Epidermal melanocyte (primary cell): ENCODE results near the gene FSTL4.

ENCODE experiments used
- DNase-seq: peaks from one replicate; pipeline ENCODE4 v3.0.0; 2011; ENCODE audit warnings: low spot score; ENCODE audit not compliant: insufficient read length

FSTL4 gene

DNA sequence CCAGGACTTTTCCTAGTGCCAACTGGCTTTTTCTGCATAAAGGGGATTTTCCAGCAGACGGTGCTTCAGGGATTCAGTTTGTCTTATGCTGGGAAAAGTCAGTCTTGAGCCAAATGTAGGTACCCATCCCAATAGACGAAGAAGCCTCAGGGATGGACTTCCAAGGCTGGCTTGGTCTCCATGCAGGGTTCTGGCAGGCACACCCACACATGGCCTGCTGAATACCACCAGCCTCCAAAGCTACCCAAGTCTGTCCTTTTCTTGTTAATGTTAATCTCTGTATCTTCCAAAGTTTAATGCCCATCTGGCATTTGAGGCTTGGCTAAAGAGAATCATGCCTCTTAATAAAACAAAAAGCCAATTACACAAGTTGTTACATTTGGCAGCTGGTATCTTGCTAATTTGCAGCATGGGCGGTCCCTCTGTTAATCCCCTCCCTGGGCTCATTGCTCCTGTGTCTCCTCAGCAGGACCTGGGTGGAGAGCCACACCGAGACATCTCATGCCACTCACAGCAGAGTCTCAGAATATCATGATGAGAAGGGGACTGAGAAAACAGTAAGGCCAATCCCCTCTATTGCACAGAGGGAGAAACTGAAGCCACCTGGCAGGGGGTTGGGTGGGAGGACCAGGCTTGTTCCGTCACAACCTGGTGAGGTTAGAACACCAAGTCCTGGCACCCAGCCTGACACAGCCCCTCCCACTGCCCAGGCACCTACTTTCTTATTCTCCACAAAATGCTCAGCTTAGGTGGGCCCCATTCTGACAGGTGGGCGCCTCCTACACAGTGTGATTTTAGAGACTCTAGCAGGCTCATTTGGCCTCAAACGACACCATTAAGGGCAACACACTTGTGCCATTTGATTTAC lies 243.2 kb downstream of the FSTL4 start:
- no peak for DNase-seq

DNA sequence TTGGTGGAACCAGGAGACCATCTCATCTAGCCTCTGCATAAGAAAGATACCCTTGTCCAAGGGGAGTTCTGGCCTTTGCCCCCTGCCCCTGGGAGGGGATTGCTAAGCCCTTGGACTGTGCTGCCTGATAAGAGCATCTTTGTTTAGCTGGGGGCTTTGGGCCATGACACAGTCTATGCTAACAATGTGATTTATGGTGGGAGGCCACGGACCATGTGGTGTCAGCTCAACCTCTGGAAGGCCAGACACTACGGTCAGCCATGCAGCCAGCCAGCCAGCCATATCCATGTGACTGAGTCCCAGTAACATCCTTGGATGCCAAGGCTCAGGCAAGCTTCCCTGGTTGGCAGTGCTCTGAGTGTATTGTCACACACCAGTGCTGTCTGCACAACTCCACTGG lies 244.4 kb downstream of the FSTL4 start:
- no peak for DNase-seq

DNA sequence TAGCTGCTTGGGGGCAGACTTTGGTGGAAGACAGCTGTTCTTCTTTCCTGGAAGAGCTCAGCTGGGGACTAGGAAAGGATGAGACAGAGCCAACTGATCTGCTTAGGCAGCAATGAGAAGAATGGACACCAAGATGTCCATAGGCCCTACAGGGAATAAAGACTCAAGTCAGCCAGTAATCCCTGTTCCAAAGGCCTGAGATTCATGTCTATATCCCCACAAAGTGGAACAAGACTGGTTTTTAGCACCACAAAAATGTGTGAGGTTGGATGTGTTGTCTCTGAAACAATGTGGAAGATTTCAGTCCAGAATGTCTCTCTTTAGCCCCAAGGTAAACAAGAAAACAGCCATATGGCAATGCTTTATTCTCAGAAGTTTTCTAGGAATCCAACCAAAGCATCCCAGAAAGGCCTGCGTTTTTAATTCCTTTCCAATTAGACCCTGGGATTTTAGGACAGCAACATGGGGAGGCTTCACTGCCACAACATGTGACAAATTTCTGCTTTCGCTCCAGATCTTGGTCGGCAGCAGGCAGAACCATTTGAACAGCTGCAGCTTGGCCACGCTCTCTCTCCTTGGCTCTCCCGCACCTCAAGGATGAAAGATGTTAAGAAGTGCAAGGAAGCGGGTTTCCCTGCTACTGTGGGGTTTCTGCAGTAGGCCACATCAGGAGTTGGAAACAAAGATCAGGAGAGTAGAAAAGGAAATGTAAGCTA lies 245.1 kb downstream of the FSTL4 start:
- DNase-seq, result no peak

DNA sequence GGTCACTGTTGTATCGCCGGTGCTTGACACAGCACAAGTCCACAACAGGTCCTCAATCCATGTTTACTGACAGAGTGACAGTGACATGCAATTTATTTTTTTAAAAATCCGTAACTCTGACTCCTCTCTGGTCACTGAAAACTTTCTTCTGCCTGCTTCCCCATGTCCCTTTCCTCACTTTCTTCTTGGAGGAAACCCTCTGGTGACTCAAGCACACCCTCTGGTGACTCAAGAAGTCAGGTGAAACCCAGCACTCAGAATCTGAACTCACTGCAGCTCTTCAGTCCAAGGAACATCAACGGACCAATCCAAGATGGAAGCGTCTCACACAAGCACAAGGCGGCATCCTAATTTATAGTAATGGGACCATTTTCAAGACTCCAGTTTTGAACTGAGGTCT lies 245.9 kb downstream of the FSTL4 start:
- no peak for DNase-seq

DNA sequence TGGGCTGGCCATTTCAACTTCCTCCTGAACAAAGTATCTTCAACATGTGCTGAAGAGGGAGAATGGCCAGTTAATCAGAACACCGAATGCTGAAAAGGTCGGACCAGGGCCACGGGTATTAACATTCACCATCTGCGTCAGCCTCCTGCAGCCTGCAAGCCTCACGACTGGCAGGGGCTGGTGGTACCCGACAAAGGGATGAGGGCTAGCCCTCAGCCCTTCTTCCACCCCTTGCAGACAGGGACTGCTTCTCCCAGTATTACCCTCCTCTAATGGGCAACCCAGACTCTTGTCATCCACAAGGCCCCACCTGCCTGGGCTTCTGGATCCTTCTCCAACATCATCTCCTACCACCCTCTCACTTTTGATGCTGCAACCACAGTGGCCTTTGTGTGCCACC lies 246.6 kb downstream of the FSTL4 start:
- DNase-seq, result no peak

DNA sequence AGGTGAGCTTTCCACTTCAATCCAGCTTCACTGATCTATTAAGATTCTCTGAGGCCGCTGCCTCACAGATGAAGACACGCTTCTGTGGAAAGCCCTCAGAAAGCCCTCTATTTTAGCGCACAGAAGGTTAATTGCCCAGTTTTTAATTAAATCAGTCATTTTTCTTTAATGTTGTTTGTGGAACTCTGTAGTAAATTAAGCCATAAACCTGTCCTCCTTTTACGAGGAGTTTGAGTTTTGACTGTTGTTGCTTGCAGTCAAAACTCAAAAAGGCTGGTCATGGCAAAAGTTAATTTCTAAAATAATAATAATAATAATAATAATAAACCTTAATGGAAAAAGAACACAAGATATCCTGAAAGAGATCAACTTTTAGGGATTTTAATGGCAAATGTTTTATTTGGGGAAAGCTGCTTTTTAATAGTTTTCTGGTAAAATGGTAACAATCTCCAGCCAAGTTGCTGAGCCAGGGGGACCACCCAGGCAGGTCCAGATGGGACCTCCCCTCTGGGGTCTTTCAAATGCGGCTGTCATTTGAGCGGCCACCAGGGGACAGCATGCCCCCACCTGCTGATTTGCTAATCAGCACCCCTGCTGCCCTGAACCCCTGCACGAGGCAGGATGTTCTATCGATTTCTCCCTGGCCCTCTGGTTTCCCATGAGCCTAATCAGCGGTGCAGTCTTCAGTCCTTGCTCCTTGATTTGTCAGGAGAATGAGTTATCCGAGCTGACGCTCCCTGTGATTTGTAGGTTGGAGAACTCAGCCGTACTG lies 247.2 kb downstream of the FSTL4 start:
- no peak for DNase-seq

DNA sequence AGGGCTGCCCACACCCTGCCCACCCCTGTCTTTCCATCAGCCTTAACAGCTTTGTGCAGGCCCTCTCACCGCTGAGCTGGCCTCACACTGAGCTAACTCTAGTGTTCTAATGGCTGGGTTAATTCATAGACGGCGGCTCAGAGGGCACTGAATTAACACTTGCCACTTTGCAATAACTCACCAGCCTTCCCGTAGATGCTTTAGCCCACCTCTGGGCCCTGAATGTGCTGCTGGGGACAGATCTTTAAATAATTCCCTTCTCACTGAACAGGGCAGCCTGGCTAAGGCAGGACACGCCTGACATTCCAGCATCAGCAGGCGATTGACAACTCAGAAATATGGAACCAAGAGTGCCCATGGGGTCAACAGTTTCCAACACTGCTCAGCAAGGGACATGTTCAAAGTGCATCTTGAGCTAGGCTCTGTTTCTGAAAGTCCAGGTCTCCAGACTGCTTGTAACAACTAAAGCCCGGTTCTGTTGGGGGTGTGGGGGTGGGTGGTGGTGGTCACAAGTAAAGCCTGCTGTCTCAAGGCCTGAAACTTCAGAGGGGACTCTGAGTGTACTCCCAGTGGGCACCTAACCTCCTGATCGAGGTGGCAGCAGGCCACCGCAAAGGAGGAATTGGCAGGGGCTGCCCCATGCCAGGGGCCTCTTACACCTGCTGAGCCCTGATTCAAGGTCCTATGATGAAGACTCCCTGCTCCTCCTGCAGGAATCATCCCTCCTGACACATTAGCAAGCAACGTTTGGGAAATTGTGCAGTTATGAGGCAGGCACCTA lies 248.3 kb downstream of the FSTL4 start:
- DNase-seq, result no peak

DNA sequence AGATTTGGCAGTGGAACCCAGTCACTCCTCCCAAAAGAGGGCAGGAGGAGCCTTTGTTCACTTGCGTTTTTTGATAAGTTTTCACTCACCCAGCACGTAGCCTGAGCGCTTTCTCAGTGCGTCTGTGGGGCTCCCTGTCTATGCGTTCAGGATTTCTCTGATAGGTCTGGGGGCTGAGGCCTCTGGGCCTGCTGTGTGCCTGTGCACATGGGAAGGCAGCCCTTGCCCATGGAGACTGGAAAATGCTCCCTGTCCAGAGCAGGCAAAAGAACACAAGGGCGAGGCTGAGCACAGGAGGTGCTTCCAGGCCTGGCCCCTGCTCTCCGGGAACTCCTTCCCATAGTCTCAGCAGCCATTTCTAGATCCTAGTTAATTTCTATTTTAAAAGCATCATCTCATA lies 249.9 kb downstream of the FSTL4 start:
- no peak for DNase-seq

DNA sequence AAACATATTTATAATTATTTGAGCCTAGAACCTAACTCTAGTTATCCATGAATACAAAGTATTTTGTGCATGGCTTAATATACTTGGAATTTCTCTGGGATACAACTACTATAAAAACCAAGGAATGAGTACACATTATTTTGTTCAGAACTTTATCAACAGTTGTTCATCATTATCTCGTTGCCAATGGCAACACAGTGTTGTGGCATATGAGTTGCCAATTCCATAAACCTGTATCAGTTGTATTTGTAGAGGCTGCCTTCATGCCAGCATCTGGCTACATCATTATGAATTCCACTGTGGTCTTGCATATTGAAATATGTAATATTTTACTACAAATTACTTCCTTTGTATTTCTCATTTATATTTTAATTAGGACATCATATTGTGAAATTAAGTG lies 250.4 kb downstream of the FSTL4 start:
- no peak for DNase-seq

DNA sequence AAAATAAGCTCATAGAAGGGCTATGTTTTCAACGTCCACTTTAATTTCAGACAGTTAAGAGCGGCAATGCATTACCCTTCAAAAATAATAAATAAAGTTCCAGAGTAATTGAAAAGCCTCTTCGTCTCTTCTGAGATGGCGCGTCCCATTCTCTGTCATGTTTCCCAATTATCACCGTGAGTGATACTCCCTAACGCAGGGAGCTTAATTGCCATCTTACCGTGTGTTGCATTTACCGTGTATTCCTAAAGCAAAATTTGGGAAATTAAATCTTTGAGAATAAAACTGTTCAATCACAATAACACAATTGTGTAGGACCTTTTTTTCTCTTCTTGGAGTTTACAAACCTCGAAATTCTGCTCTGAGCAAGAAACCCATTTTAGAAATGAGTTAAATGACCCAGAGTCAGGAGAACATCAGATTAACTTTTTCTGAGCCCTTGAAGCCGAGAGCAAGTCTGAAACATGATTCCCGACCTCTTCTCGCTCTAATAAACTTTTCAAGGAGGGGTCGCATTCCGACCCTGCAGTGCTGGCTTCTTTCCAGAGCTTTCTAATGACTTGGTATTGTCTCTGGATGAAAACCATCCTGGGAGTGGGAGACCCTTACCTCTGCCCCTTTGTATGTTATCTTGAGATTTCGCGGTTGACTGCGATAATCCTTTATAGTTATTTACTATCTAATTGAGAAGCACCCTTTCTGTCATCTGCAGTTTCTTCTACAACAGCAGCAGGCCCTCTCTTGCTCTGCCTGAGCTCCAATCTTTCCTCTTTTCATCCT lies 251.5 kb downstream of the FSTL4 start:
- DNase-seq, result no peak

DNA sequence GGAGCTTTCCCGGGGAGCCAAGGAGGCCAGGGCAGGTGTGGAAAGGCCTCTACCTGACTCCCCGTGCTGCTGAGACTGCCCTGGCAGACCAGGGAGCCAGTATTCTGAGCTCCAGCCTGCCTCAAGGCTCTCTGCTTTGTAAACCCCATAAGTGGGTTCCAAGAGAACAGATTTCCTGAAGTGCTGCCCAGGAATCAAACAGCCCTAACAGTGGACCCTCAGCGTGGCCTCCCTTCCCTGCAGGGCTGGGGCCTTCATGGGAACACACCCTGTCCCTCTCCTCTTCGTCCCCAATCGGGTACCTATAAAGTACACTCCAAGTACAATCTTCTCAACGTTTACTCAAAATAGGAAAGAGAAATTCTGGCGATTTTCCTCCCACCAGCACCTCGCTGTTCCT lies 252.5 kb downstream of the FSTL4 start:
- no peak for DNase-seq

DNA sequence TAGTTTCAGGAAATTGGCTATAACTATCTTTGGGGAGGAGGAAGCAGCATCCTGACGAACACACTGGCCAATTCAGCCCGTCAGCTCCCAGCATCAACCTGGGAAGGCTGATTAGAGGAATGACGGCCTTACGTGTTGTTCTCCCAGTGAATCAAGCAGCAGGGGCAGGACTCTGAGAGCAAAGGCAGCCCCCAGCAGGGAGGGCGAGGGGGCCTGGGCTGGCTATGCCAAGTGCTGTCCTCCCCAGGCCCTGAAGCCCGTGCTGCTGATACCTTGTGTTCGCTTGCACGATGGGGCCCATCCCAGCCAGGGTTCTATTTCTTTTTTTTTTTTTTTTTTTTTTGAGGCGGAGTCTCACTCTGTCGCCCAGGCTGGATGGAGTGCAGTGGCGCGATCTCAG lies 254.1 kb downstream of the FSTL4 start:
- DNase-seq, result no peak

DNA sequence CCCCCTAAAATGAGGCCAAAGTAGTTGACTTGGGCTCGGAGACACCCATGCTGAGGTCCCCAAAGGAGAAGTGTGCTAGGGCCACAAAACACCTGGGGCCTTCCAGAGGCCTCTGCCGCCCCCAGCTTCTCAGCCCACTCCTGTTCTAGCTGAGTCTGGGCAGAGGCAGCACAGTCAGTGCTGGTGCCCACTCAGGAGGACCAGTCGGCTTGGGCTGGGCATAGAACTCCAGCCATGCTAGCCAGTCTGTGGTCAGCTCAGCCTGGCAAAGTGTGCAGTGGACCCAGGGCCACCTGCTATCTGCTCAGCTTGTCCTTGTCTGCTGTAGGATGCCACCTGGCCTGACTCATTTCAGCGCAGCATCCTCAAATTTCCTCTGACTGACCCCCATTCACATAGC lies 254.6 kb downstream of the FSTL4 start:
- DNase-seq, result no peak

DNA sequence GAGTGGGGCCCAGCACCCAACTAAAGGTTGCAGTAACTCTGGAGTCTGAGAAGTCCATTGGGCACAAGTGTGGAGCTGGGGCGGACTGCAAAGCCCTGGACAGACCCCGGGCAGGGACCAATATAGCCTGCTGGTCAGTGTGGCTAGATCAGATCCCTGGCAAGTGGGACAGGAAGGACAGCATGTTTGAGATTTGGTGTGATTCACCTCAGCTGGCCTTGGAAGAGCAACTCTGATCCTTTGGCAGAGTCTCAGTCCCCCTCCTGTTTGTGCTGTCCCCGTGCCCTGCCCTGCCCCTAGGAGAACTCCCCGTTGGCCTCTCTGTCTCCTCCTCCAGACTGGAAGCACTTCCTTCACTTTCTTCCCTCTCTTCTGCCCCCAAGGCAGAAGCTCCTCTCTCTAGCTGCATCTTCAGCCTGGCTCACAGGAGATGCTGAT lies 255.3 kb downstream of the FSTL4 start:
- no peak for DNase-seq

DNA sequence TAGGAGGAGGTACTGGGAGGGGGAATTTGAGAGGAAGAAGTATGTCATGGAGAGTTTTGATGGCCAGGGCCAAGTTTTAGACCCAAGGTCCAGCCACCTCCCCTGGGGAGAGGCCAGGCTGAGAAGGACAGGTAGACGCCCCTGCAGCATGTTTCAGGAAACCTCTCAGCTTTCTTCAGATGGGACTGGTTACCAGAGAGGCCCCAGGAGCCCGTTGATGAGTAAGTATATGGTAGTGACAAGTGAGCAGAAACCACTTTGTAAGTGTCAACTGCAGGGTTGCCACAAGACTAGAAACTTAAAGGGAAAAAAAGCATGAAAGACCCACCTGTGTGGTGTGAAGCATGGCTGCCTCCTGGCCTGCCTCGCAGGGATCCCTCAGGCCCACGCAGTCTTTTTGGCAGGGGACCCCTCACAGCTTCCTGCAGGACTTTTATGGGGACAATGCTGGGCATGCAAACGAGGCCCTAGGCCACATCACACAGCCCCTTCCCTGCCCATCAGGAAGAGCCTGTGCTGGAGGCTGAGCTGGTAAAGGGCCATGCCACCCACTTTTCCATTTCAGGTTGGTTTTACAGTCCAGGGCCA lies 255.9 kb downstream of the FSTL4 start:
- no peak for DNase-seq

DNA sequence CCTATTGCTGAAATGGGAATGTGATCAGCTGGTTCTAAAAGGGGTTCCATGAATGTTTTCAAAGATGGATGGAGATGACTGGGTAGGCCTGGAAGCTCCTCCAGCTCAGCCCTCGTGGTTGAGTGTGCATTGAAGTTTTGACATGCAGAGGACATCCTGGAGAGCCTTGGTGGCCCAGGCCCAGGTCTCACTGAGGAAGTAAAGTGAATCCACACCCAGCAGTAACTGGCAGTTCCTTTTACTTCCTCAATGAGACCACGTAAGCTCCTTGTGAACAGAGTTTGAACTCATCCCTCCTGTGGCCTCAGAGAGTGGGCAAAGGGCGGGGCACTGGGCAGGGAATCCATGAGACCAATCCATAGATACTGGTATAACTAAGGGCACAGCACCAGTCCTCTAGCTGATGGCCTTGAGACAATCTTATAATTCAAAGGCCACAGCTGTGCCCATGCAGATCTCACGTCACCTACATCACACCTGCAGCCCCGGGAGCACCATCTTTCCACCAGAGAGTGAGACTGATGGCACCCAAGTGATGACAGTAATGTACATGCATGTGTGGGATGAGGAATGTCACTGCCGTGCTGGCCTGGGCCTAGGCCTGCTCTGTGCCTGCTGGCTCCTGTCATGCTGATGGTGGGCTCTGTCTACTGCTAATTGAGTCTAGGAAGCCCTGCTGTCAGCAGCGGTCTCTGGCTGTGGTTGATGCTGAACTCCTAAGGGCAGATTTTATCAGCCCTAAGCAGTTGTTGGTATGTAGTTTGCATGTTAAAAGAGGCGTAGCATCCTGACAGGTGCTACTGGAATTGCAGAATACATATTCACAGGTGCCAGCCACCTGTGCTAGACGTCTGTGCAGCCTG lies 257.8 kb downstream of the FSTL4 start:
- DNase-seq, result no peak

DNA sequence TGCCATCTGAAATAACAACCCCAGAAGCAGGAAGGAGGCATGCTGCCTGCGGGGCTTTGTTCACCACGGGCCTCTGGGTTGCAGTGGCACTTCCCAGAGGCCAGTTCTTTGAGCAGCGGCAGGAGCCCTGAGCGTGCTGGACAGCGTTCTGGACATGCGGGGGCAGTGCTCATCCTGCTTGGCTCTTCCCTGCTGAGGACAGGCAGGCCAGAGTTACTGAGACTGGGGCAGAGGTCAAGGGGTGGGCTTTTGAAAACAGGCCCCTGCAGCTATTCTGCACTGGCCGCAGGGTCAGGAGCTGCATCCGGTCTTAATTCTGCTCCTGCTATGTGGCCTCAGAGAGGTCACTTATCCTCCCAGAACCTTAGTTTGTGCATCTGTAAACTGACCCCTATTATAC lies 258.6 kb downstream of the FSTL4 start:
- no peak for DNase-seq

DNA sequence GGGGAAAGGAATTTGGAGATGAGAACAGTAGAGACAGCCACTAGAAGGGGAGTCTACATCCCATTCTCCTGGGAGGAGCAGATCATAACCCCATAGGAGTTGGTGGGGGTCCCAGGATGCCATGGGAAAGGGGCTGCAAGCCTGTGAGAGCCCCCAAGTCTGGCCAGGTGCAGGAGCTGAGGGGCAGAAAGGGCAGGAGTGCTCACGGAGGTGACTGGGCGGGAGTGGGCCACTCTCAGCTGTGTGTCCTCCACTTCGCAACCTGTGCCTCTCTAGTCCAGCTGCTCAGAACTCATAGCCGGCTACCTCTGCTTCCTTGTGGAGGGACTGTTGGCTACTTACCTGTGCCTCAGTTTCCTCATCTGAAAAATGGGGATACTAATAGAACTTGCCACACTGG lies 263.9 kb downstream of the FSTL4 start:
- DNase-seq, result no peak

DNA sequence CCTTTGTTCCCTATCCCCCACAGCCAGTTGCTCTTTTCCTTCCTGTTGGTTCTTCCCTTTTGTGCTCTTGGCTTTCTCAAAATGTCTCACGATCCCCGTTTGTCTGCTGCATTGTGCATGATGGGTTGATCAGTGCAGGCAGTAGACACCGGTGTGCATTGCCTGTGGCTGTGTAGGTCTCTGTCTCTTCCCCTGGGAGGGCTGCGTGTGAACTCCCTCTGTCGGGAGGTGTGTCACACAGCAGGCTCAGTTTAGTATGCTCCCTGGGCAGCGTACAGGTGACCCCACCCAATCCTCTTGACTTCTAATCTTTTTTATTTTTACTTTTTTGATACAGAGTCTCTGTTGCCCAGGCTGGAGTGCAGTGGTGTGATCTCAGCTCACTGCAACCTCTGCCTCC lies 265.3 kb downstream of the FSTL4 start:
- no peak for DNase-seq
